ENCODE measurements around the gene KCNK10. TPM values are rescaled to one million over a fixed set of nuclear protein-coding genes. Genes with fewer than 3 reads are reported as not detected.

Gene KCNK10, protein sequence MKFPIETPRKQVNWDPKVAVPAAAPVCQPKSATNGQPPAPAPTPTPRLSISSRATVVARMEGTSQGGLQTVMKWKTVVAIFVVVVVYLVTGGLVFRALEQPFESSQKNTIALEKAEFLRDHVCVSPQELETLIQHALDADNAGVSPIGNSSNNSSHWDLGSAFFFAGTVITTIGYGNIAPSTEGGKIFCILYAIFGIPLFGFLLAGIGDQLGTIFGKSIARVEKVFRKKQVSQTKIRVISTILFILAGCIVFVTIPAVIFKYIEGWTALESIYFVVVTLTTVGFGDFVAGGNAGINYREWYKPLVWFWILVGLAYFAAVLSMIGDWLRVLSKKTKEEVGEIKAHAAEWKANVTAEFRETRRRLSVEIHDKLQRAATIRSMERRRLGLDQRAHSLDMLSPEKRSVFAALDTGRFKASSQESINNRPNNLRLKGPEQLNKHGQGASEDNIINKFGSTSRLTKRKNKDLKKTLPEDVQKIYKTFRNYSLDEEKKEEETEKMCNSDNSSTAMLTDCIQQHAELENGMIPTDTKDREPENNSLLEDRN
- not detected in 2 replicates for total RNA-seq (2021)
- Bru-seq, nascent RNA = percentile 0 among the genes with signal in this experiment
- BruChase-seq, experiment 1, labeled RNA remaining after a 2-hour chase = percentile 0 among the genes with signal in this experiment
- BruChase-seq, experiment 2, labeled RNA remaining after a 6-hour chase = percentile 0 among the genes with signal in this experiment
- long read RNA-seq = 0 reads

DNA sequence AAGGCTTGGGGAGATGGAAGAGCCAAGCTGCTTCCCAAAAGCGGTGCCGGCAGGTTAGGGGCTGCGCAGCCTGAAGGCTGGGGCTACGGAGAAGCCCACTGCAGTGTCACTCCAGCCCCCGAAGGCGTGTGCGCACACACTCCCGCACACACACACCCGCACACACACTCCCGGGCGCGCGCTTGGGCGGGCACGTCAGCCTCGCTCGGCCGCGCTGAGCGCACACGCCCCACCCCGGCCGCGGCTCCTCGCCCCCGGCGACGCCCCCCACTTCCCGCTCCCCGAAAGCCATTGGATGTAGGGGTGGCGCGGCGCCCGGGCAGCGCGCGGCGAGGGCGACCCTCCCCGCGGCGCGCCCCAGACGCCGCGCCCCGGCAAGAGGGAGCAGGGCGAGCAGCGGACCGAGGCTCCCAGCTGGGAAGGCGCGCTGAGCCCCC lies at the start of gene KCNK10:
TSS of gene KCNK10 (minus strand) at position 184 of the 437 bp plus-strand sequence. CDS start 471 bp downstream, outside the sequence.
- no peaks in the 10 kb centered on the region for H3K4me1 ChIP-seq (ENCODE audit: insufficient read depth, low read length, poor library complexity, severe bottlenecking)
- BruUV-seq (replicated peaks) = no TSS peak
- CTCF ChIA-PET = no interaction called here
- POLR2A ChIA-PET (ENCODE audit: low non-redundant PET) = no interaction called here
- intact Hi-C loops (cut with micrococcal nuclease; ENCODE audit: unreplicated experiment) = no loop called here
- no peaks in the 10 kb centered on the region for H3K36me3 ChIP-seq (ENCODE audit: insufficient read depth, low read length, poor library complexity, severe bottlenecking)
- H3K4me3 ChIP-seq (ENCODE audit: low read depth, low read length, poor library complexity, severe bottlenecking) = peak within 1 kb of the TSS; percentile 43
- TF ChIP-seq, protein P1, sequence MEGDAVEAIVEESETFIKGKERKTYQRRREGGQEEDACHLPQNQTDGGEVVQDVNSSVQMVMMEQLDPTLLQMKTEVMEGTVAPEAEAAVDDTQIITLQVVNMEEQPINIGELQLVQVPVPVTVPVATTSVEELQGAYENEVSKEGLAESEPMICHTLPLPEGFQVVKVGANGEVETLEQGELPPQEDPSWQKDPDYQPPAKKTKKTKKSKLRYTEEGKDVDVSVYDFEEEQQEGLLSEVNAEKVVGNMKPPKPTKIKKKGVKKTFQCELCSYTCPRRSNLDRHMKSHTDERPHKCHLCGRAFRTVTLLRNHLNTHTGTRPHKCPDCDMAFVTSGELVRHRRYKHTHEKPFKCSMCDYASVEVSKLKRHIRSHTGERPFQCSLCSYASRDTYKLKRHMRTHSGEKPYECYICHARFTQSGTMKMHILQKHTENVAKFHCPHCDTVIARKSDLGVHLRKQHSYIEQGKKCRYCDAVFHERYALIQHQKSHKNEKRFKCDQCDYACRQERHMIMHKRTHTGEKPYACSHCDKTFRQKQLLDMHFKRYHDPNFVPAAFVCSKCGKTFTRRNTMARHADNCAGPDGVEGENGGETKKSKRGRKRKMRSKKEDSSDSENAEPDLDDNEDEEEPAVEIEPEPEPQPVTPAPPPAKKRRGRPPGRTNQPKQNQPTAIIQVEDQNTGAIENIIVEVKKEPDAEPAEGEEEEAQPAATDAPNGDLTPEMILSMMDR (conservative IDR thresholded peaks at IDR 0.05; ENCODE audit: low read depth, low read length) = no peak
- no peak for TF ChIP-seq EZH2 (IDR thresholded peaks at IDR 0.05; ENCODE audit: borderline replicate concordance, low read depth, low read length, poor library complexity, severe bottlenecking)
- H3K9me3 ChIP-seq (ENCODE audit: low read depth, low read length, poor library complexity, severe bottlenecking) = no peaks in the 10 kb centered on the region
- peaks cover 97% of the 10 kb centered on the region for H3K27me3 ChIP-seq (replicated peaks; ENCODE audit: insufficient read depth, low read depth, low read length, poor library complexity)
- DNase-seq (ENCODE audit: low spot score) = peak; percentile 14
- H3K27ac ChIP-seq (ENCODE audit: low read depth, low read length, poor library complexity, severe bottlenecking) = no peak within 1 kb of the TSS

DNA sequence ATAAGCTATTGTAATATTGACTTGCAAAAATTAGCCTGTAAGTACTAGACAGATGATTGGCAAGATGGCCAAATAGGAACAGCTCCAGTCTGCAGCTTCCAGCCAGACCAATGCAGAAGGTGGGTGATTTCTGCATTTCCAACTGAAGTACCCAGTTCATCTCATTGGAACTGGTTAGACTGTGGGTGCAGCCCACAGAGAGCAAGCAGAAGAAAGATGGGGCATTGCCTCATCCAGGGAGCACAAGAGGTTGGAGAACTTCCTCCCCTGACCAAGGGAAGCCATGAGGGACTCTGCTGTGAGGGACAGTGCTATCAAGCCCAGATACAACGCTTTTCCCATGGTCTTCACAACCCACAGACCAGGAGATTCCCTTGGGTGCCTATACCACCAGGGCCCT lies 46.4 kb upstream of the KCNK10 start:
- CTCF ChIA-PET = no interaction called here
- H3K36me3 ChIP-seq (ENCODE audit: insufficient read depth, low read length, poor library complexity, severe bottlenecking) = no peaks in the 10 kb centered on the region
- no peak for DNase-seq (ENCODE audit: low spot score)
- no peak overlapping the region for H3K4me3 ChIP-seq (ENCODE audit: low read depth, low read length, poor library complexity, severe bottlenecking)
- H3K27ac ChIP-seq (ENCODE audit: low read depth, low read length, poor library complexity, severe bottlenecking) = no peak overlapping the region
- H3K9me3 ChIP-seq (ENCODE audit: low read depth, low read length, poor library complexity, severe bottlenecking) = no peaks in the 10 kb centered on the region
- TF ChIP-seq EZH2 (IDR thresholded peaks at IDR 0.05; ENCODE audit: borderline replicate concordance, low read depth, low read length, poor library complexity, severe bottlenecking) = no peak
- TF ChIP-seq, protein P1 (conservative IDR thresholded peaks at IDR 0.05; ENCODE audit: low read depth, low read length) = no peak
- intact Hi-C loops (cut with micrococcal nuclease; ENCODE audit: unreplicated experiment) = no loop called here
- no TSS peak for BruUV-seq (replicated peaks)
- H3K4me1 ChIP-seq (ENCODE audit: insufficient read depth, low read length, poor library complexity, severe bottlenecking) = no peaks in the 10 kb centered on the region
- no peaks in the 10 kb centered on the region for H3K27me3 ChIP-seq (replicated peaks; ENCODE audit: insufficient read depth, low read depth, low read length, poor library complexity)
- POLR2A ChIA-PET (ENCODE audit: low non-redundant PET) = no interaction called here

DNA sequence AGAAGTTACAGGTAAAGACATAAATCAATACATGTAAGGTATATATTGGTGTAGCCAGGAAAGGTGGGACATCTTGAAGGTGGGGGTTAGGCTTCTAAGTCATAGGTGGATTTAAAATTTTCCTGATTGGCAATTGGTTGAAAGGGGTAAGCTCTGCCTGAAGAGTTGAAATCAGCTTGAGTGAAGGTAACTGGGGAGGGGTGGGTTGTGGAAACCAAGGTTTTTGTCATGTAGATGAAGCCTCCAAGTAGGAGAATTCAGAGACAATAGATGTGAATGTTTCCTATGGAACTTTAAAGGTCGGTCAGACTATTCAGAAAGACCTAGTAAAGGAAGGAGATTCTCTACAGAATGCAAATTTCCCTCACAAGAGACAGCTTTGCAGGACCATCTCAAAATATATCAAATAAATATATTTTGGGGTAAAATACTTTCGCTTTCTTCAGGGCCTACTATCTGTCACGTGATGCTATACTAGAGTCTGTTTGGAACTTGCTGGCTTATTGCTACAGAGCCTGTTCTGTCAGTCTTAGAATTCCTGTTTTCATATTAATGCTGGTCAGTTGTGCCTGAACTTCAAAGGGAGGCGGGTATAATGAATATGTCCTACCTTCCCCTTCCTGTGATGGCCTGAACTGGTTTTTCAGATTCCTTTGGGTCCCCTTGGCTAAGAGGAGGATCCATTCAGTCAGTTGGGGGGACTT lies 41.8 kb upstream of the KCNK10 start:
- no peaks in the 10 kb centered on the region for H3K4me1 ChIP-seq (ENCODE audit: insufficient read depth, low read length, poor library complexity, severe bottlenecking)
- H3K9me3 ChIP-seq (ENCODE audit: low read depth, low read length, poor library complexity, severe bottlenecking) = no peaks in the 10 kb centered on the region
- H3K36me3 ChIP-seq (ENCODE audit: insufficient read depth, low read length, poor library complexity, severe bottlenecking) = no peaks in the 10 kb centered on the region
- ChIA-PET POLR2A (ENCODE audit: low non-redundant PET) (interaction anchor here (0.6 kb wide), 1 partner anchor 8 kb away, joined by 4 read pairs; no protein-coding TSS in a partner anchor), CTCF (no interaction called here)
- no peak for DNase-seq (ENCODE audit: low spot score)
- TF ChIP-seq, protein P1 (conservative IDR thresholded peaks at IDR 0.05; ENCODE audit: low read depth, low read length) = no peak
- no peak for TF ChIP-seq EZH2 (IDR thresholded peaks at IDR 0.05; ENCODE audit: borderline replicate concordance, low read depth, low read length, poor library complexity, severe bottlenecking)
- no peak overlapping the region for H3K27ac ChIP-seq (ENCODE audit: low read depth, low read length, poor library complexity, severe bottlenecking)
- no peak overlapping the region for H3K4me3 ChIP-seq (ENCODE audit: low read depth, low read length, poor library complexity, severe bottlenecking)
- intact Hi-C loops (cut with micrococcal nuclease; ENCODE audit: unreplicated experiment) = no loop called here
- H3K27me3 ChIP-seq (replicated peaks; ENCODE audit: insufficient read depth, low read depth, low read length, poor library complexity) = no peaks in the 10 kb centered on the region
- BruUV-seq (replicated peaks) = no TSS peak
